Breast epithelium (tissue), 3 donors: ENCODE data around the gene NR1H2.

Experiments
- CTCF ChIP-seq, 3 donors: fragments of 450-650 bp; IDR thresholded peaks; one replicate each; pipeline ENCODE4 v1.5.1; 2016 to 2017; ENCODE audit warnings: antibody characterized with exemption in 3 of 3, mild to moderate bottlenecking in 3 of 3, moderate library complexity in 3 of 3
- POLR2A ChIP-seq: fragments of 450-650 bp; IDR thresholded peaks from one replicate; pipeline ENCODE4 v1.6.1; 2016; ENCODE audit warnings: antibody characterized with exemption, mild to moderate bottlenecking, moderate library complexity
- POLR2AphosphoS5 ChIP-seq, 3 donors: sonication (generic); formaldehyde crosslinking; IDR thresholded peaks; one replicate each; pipeline ENCODE4 v1.6.1; 2017; ENCODE audit warnings: antibody characterized with exemption in 3 of 3

- TF ChIP-seq CTCF (IDR thresholded peaks at IDR 0.05) (no peak), POLR2A (no peak), POLR2AphosphoS5 (IDR thresholded peaks at IDR 0.05) (no peak)
Measured at GRCh38 chr19:50430888-50431342, 54.7 kb downstream of the NR1H2 start.
